Measurements from ENCODE around the gene SORBS1.

SORBS1 gene

GRCh38 chr10:95516774-95517373 lies 44.3 kb downstream of the SORBS1 start:
- H3K4me1 ChIP-seq (ENCODE audit: control insufficient read depth in 1 of 2, insufficient read depth in 2 of 2, low read length in 2 of 2) = peaks cover 0 to 3% of the 10 kb centered on the region in 2 experiments
- H4K12ac ChIP-seq (ENCODE audit: low read depth, low read length) = no peak overlapping the region
- H2BK120ac ChIP-seq (ENCODE audit: insufficient read depth, low read length, poor library complexity) = no peak overlapping the region
- H2AFZ ChIP-seq (ENCODE audit: insufficient read depth, low read length, poor library complexity) = no peak overlapping the region
- H4K8ac ChIP-seq (ENCODE audit: low read depth, low read length) = no peak overlapping the region
- H3K79me1 ChIP-seq (ENCODE audit: low read length) = no peaks in the 10 kb centered on the region
- no peak overlapping the region for H2BK12ac ChIP-seq (ENCODE audit: low read length)
- H2AK5ac ChIP-seq (ENCODE audit: low read length) = no peak overlapping the region
- no peak overlapping the region for H3K18ac ChIP-seq (ENCODE audit: low read length)
- no peaks in the 10 kb centered on the region for H3K27me3 ChIP-seq (ENCODE audit: insufficient read depth, low read length)
- no peak overlapping the region for H3K9ac ChIP-seq (ENCODE audit: low read length)
- no peak overlapping the region for H4K91ac ChIP-seq (ENCODE audit: low read depth, low read length)
- no CpG with 5 or more reads among the region's 7 CpGs for WGBS (ENCODE audit: extremely low coverage, insufficient coverage, insufficient read length)
- H3K27ac ChIP-seq (ENCODE audit: low read depth, low read length) = no peak overlapping the region
- no peak overlapping the region for H3K14ac ChIP-seq (ENCODE audit: low read length)
- H3K79me2 ChIP-seq (ENCODE audit: control insufficient read depth, insufficient read depth, low read length, poor library complexity) = no peaks in the 10 kb centered on the region
- H2BK5ac ChIP-seq (ENCODE audit: low read depth, low read length, poor library complexity) = no peak overlapping the region
- DNase-seq = no peak
- H3K23ac ChIP-seq (ENCODE audit: low read length) = no peak overlapping the region
- H3K4ac ChIP-seq (ENCODE audit: low read depth, low read length) = no peak overlapping the region
- no peak overlapping the region for H3K4me3 ChIP-seq (ENCODE audit: low read depth, low read length)
- H3K36me3 ChIP-seq (ENCODE audit: control insufficient read depth in 1 of 2, insufficient read depth in 2 of 2, low read length in 2 of 2) = no peaks in the 10 kb centered on the region
- H3K4me2 ChIP-seq (ENCODE audit: low read length) = no peak overlapping the region
- H3K9me3 ChIP-seq (ENCODE audit: insufficient read depth, low read depth, low read length) = no peaks in the 10 kb centered on the region

- Histone ChIP-seq H2AK5ac (ENCODE audit: low read length) (no peak overlapping the region), H3K79me1 (ENCODE audit: low read length) (no peaks in the 10 kb centered on the region), H3K79me2 (ENCODE audit: control insufficient read depth, insufficient read depth, low read length, poor library complexity) (no peaks in the 10 kb centered on the region), H2BK12ac (ENCODE audit: low read length) (no peak overlapping the region), H3K9me3 (ENCODE audit: insufficient read depth, low read depth, low read length) (no peaks in the 10 kb centered on the region), H3K27me3 (ENCODE audit: insufficient read depth, low read length) (no peaks in the 10 kb centered on the region), H3K4ac (ENCODE audit: low read depth, low read length) (no peak overlapping the region), H2BK5ac (ENCODE audit: low read depth, low read length, poor library complexity) (no peak overlapping the region), H3K4me1 (ENCODE audit: control insufficient read depth in 1 of 2, insufficient read depth in 2 of 2, low read length in 2 of 2) (peaks cover 0 to 5% of the 10 kb centered on the region in 2 experiments), H3K36me3 (ENCODE audit: control insufficient read depth in 1 of 2, insufficient read depth in 2 of 2, low read length in 2 of 2) (no peaks in the 10 kb centered on the region), H3K9ac (ENCODE audit: low read length) (no peak overlapping the region), H3K27ac (ENCODE audit: low read depth, low read length) (no peak overlapping the region), H3K4me2 (ENCODE audit: low read length) (no peak overlapping the region), H3K14ac (ENCODE audit: low read length) (no peak overlapping the region), H3K23ac (ENCODE audit: low read length) (no peak overlapping the region), H2AFZ (ENCODE audit: insufficient read depth, low read length, poor library complexity) (no peak overlapping the region), H4K12ac (ENCODE audit: low read depth, low read length) (no peak overlapping the region), H4K91ac (ENCODE audit: low read depth, low read length) (no peak overlapping the region), H2BK120ac (ENCODE audit: insufficient read depth, low read length, poor library complexity) (no peak overlapping the region), H3K18ac (ENCODE audit: low read length) (no peak overlapping the region), H3K4me3 (ENCODE audit: low read depth, low read length) (no peak overlapping the region), H4K8ac (ENCODE audit: low read depth, low read length) (no peak overlapping the region)
- DNase-seq = no peak
- WGBS (ENCODE audit: extremely low coverage, insufficient coverage, insufficient read length) = no CpG with 5 or more reads among the region's 2 CpGs
Observed at GRCh38 chr10:95513941-95514392, 47.2 kb downstream of the SORBS1 start.

DNA sequence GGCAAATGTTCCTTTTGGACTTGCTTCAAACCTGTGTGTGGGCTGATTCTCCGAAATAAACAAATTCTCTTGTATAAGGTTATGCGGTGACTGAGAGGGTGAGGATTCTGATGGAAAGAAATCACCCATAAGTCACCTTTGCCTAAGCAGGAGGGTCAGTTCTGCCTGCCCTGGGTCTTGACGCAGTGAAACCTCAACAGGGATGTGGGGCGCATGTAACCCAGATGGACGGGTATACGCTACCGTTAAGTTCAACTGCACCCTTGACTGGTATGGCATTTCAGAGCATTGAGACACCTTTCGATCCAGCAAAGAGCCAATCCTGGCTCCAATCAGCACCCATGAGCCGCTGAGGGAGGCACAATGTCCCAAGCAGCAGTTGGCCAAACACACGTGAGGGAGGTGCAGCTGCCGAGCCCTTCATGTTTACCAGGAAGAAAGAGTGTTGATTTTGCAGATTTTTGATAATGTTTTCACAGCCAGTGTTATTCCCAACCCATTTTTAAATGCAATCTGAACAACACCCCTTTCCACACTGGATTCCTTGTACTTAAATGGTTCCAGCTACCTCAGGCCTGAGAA lies 48.1 kb downstream of the SORBS1 start:
- Histone ChIP-seq H3K4me3 (ENCODE audit: low read depth, low read length) (no peak overlapping the region), H2AFZ (ENCODE audit: insufficient read depth, low read length, poor library complexity) (no peak overlapping the region), H3K9me3 (ENCODE audit: insufficient read depth, low read depth, low read length) (no peaks in the 10 kb centered on the region), H3K4me1 (ENCODE audit: control insufficient read depth in 1 of 2, insufficient read depth in 2 of 2, low read length in 2 of 2) (peaks cover 0 to 5% of the 10 kb centered on the region in 2 experiments), H4K12ac (ENCODE audit: low read depth, low read length) (no peak overlapping the region), H2BK5ac (ENCODE audit: low read depth, low read length, poor library complexity) (no peak overlapping the region), H2AK5ac (ENCODE audit: low read length) (no peak overlapping the region), H3K27me3 (ENCODE audit: insufficient read depth, low read length) (no peaks in the 10 kb centered on the region), H2BK12ac (ENCODE audit: low read length) (no peak overlapping the region), H3K79me2 (ENCODE audit: control insufficient read depth, insufficient read depth, low read length, poor library complexity) (no peaks in the 10 kb centered on the region), H3K79me1 (ENCODE audit: low read length) (no peaks in the 10 kb centered on the region), H3K23ac (ENCODE audit: low read length) (no peak overlapping the region), H4K8ac (ENCODE audit: low read depth, low read length) (no peak overlapping the region), H3K27ac (ENCODE audit: low read depth, low read length) (no peak overlapping the region), H3K36me3 (ENCODE audit: control insufficient read depth in 1 of 2, insufficient read depth in 2 of 2, low read length in 2 of 2) (no peaks in the 10 kb centered on the region), H4K91ac (ENCODE audit: low read depth, low read length) (no peak overlapping the region), H3K14ac (ENCODE audit: low read length) (no peak overlapping the region), H3K18ac (ENCODE audit: low read length) (no peak overlapping the region), H3K4ac (ENCODE audit: low read depth, low read length) (no peak overlapping the region), H3K4me2 (ENCODE audit: low read length) (no peak overlapping the region), H2BK120ac (ENCODE audit: insufficient read depth, low read length, poor library complexity) (no peak overlapping the region), H3K9ac (ENCODE audit: low read length) (no peak overlapping the region)
- DNase-seq = no peak
- WGBS (ENCODE audit: extremely low coverage, insufficient coverage, insufficient read length) = no CpG with 5 or more reads among the region's 11 CpGs

- no peak overlapping the region for H2BK120ac ChIP-seq (ENCODE audit: insufficient read depth, low read length, poor library complexity)
Observed at GRCh38 chr10:95511314-95511713, 49.9 kb downstream of the SORBS1 start.

More at GRCh38 chr10:95511314-95511713, 49.9 kb downstream of the SORBS1 start:
- H3K18ac ChIP-seq (ENCODE audit: low read length) = no peak overlapping the region
- no peak overlapping the region for H2AFZ ChIP-seq (ENCODE audit: insufficient read depth, low read length, poor library complexity)
- no peak overlapping the region for H3K4ac ChIP-seq (ENCODE audit: low read depth, low read length)
- no peak overlapping the region for H2BK12ac ChIP-seq (ENCODE audit: low read length)
- H3K14ac ChIP-seq (ENCODE audit: low read length) = no peak overlapping the region
- no CpG with 5 or more reads among the region's 6 CpGs for WGBS (ENCODE audit: extremely low coverage, insufficient coverage, insufficient read length)
- DNase-seq = no peak
- peaks cover 0 to 5% of the 10 kb centered on the region in 2 experiments for H3K4me1 ChIP-seq (ENCODE audit: control insufficient read depth in 1 of 2, insufficient read depth in 2 of 2, low read length in 2 of 2)
- no peak overlapping the region for H2AK5ac ChIP-seq (ENCODE audit: low read length)
- H3K9me3 ChIP-seq (ENCODE audit: insufficient read depth, low read depth, low read length) = no peaks in the 10 kb centered on the region
- no peak overlapping the region for H4K8ac ChIP-seq (ENCODE audit: low read depth, low read length)
- no peaks in the 10 kb centered on the region for H3K27me3 ChIP-seq (ENCODE audit: insufficient read depth, low read length)
- no peak overlapping the region for H4K12ac ChIP-seq (ENCODE audit: low read depth, low read length)
- no peaks in the 10 kb centered on the region for H3K36me3 ChIP-seq (ENCODE audit: control insufficient read depth in 1 of 2, insufficient read depth in 2 of 2, low read length in 2 of 2)
- H3K27ac ChIP-seq (ENCODE audit: low read depth, low read length) = no peak overlapping the region
- H3K79me2 ChIP-seq (ENCODE audit: control insufficient read depth, insufficient read depth, low read length, poor library complexity) = no peaks in the 10 kb centered on the region
- no peak overlapping the region for H3K23ac ChIP-seq (ENCODE audit: low read length)
- no peak overlapping the region for H4K91ac ChIP-seq (ENCODE audit: low read depth, low read length)
- H3K9ac ChIP-seq (ENCODE audit: low read length) = no peak overlapping the region
- H3K79me1 ChIP-seq (ENCODE audit: low read length) = no peaks in the 10 kb centered on the region
- no peak overlapping the region for H3K4me3 ChIP-seq (ENCODE audit: low read depth, low read length)
- no peak overlapping the region for H2BK5ac ChIP-seq (ENCODE audit: low read depth, low read length, poor library complexity)
- no peak overlapping the region for H3K4me2 ChIP-seq (ENCODE audit: low read length)

All from trophoblast cell (in vitro differentiated cells and primary cell).